Neutrophil (primary cell): ENCODE results near the gene WDFY4.
A peak's percentile ranks its signal among the peaks of the same experiment; 100 is the strongest.

ENCODE experiments used
- H3K27ac ChIP-seq: fragments of 200-600 bp; sonication (generic); 2 replicates; pipeline ENCODE4 v1.5.1; 2016; ENCODE audit warnings: mild to moderate bottlenecking, moderate library complexity
- H3K27me3 ChIP-seq: fragments of 200-600 bp; sonication (generic); 2 replicates; pipeline ENCODE4 v1.6.0; 2016; ENCODE audit warnings: mild to moderate bottlenecking
- H3K36me3 ChIP-seq: fragments of 200-600 bp; sonication (generic); 2 replicates; pipeline ENCODE4 v1.5.1; 2017
- H3K4me1 ChIP-seq, 2 experiments: fragments of 200-600 bp in 1 of 2; sonication (generic) in 1 of 2; 1 replicate in 1 of 2; 2 replicates in 1 of 2; pipeline versions ENCODE4 v1.5.1 to v1.6.1; 2013 to 2016; ENCODE audit warnings: low read depth in 1 of 2, low read length in 1 of 2, mild to moderate bottlenecking in 1 of 2, moderate library complexity in 1 of 2; ENCODE audit not compliant: control insufficient read depth in 1 of 2, insufficient read depth in 1 of 2
- H3K4me3 ChIP-seq, 2 experiments: fragments of 200-600 bp in 1 of 2; sonication (generic) in 1 of 2; 1 replicate in 1 of 2; 2 replicates in 1 of 2; pipeline ENCODE4 v1.5.1; 2013 to 2016; ENCODE audit warnings: low read depth in 1 of 2, low read length in 1 of 2, mild to moderate bottlenecking in 1 of 2, moderate library complexity in 1 of 2
- H3K9me3 ChIP-seq: fragments of 200-600 bp; sonication (generic); 2 replicates; pipeline ENCODE4 v1.5.1; 2016
- TF ChIP-seq, protein P1 (sequence below): fragments of 200-600 bp; sonication (generic); IDR thresholded peaks from 2 replicates; pipeline ENCODE4 v1.5.1; 2016; ENCODE audit warnings: antibody characterized with exemption

Gene WDFY4

GRCh38 chr10:48729941-48730457 is 45.3 kb downstream of the WDFY4 start:
- H3K27me3 ChIP-seq, result no peaks in the 10 kb centered on the region
- H3K36me3 ChIP-seq, result peaks cover 89% of the 10 kb centered on the region
- H3K27ac ChIP-seq, result peak overlapping the region; percentile 41
- TF ChIP-seq, protein P1, sequence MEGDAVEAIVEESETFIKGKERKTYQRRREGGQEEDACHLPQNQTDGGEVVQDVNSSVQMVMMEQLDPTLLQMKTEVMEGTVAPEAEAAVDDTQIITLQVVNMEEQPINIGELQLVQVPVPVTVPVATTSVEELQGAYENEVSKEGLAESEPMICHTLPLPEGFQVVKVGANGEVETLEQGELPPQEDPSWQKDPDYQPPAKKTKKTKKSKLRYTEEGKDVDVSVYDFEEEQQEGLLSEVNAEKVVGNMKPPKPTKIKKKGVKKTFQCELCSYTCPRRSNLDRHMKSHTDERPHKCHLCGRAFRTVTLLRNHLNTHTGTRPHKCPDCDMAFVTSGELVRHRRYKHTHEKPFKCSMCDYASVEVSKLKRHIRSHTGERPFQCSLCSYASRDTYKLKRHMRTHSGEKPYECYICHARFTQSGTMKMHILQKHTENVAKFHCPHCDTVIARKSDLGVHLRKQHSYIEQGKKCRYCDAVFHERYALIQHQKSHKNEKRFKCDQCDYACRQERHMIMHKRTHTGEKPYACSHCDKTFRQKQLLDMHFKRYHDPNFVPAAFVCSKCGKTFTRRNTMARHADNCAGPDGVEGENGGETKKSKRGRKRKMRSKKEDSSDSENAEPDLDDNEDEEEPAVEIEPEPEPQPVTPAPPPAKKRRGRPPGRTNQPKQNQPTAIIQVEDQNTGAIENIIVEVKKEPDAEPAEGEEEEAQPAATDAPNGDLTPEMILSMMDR, result no peak
- no peaks in the 10 kb centered on the region for H3K9me3 ChIP-seq
- peaks cover 22% of the 10 kb centered on the region in 2 experiments for H3K4me1 ChIP-seq
- H3K4me3 ChIP-seq, result no peak overlapping the region

- Histone ChIP-seq H3K4me1 (peaks cover 10% of the 10 kb centered on the region in 2 experiments), H3K27me3 (no peaks in the 10 kb centered on the region), H3K4me3 (no peak overlapping the region), H3K27ac (no peak overlapping the region), H3K9me3 (no peaks in the 10 kb centered on the region), H3K36me3 (peaks cover 98% of the 10 kb centered on the region)
- TF ChIP-seq, protein P1, result no peak
Observed at GRCh38 chr10:48731141-48731540, 46.5 kb downstream of the WDFY4 start.

GRCh38 chr10:48731654-48732053 is 47.0 kb downstream of the WDFY4 start:
- peaks cover 5% of the 10 kb centered on the region in 2 experiments for H3K4me1 ChIP-seq
- no peaks in the 10 kb centered on the region for H3K27me3 ChIP-seq
- H3K27ac ChIP-seq, result no peak overlapping the region
- TF ChIP-seq, protein P1, result no peak
- H3K4me3 ChIP-seq, result no peak overlapping the region
- no peaks in the 10 kb centered on the region for H3K9me3 ChIP-seq
- H3K36me3 ChIP-seq, result peaks cover 98% of the 10 kb centered on the region

- Histone ChIP-seq H3K4me3 (no peak overlapping the region), H3K36me3 (peaks cover 99% of the 10 kb centered on the region), H3K4me1 (no peaks in the 10 kb centered on the region), H3K9me3 (no peaks in the 10 kb centered on the region), H3K27ac (no peak overlapping the region), H3K27me3 (no peaks in the 10 kb centered on the region)
- TF ChIP-seq, protein P1, result no peak
Observed at GRCh38 chr10:48733329-48733728, 48.7 kb downstream of the WDFY4 start.

GRCh38 chr10:48735836-48736390 is 51.2 kb downstream of the WDFY4 start:
- Histone ChIP-seq H3K36me3 (peaks cover 99% of the 10 kb centered on the region), H3K27me3 (no peaks in the 10 kb centered on the region), H3K4me3 (no peak overlapping the region), H3K27ac (no peak overlapping the region), H3K4me1 (no peaks in the 10 kb centered on the region), H3K9me3 (no peaks in the 10 kb centered on the region)
- TF ChIP-seq, protein P1, result no peak
